ENCODE results near the gene ECM2. TPM values are rescaled to one million over a fixed set of nuclear protein-coding genes. Genes with fewer than 3 reads are reported as not detected.
"Not testable (repeated sequence)": the region's sequence is repeated elsewhere in the genome, so short reads cannot be mapped to it uniquely, and the experiment has no call there.

ECM2 gene
- total RNA-seq (2014; rRNA removed; shearing (Covaris generic)), result not detected in 2 replicates
- not detected in 2 replicates for polyA plus RNA-seq (2015; cell fraction: cytosol; rRNA removed)
- polyA plus RNA-seq (2015; cell fraction: nucleus; rRNA removed), result not detected in 2 replicates

DNA sequence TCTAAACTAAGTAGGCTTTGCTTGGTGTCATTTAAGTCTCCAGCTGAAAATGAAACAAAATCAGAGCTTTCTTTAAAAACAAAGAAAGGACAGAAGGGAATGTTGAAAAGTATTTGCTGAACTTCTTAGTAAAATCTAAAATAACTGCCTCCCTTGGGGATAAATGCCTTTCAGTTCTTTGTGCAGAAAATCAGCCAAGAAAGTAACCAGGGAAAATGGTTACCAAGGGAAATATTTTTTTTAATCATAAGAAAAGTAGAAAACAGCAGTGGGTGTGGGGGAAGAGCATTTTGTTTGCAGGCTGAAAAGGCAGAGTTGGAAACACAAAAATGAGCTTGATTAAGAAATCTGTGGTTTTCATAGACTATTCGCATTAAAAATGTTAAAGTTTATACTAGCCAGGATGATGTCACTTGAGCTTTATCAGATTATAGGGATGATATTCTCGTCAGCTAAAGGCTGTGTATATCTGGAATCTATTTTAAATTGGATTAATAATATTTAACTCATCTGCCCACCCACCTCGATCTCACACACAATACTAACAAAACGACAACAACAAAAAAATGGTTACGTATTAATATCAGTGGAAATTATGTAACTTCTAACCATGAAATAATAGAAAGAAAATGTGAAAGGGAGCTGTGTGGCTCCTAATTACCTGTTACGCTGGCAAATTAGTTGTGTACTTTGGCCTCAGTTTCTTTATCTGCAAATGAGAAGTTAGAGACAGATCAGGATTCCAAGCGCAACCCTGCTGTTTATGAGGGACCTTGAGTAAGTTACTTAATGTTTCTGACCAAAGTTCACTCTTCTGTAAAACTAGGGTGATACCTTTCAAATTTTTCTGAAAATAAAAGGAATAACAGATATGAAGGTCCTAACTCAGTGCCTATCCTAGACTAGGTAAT is at the start of gene ECM2:
TSS of gene ECM2 (minus strand) at position 51 of the 911 bp plus-strand sequence. CDS start 13,124 bp downstream, outside the sequence.
- in situ Hi-C loops (cut with HindIII; ENCODE audit: low pct_unique_long_range_greater_than_20kb, low sequenced_read_pairs), result no loop called here
- DNase-seq (ENCODE audit: low read depth, low spot score), result no peak

DNA sequence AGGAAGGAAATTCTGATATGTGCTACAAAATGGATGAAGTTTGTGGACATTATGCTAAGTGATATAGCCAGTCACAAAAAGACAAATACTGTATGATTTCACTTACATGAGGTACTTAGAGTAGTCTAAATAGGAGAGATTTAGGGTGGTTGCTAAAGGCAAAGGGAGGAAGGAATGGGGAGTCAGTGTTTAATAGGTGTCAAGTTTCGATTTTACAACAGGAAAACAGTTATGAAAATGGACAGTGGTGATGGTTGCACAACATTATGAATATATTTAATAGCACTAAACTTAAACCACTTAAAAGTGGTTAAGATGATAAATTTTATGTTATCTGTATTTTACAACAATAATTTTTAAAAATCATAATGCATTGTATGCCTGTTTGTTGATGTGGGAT is 40.4 kb upstream of the ECM2 start:
- in situ Hi-C loops (cut with HindIII; ENCODE audit: low pct_unique_long_range_greater_than_20kb, low sequenced_read_pairs), result no loop called here
- no peak for DNase-seq (ENCODE audit: low read depth, low spot score)

DNA sequence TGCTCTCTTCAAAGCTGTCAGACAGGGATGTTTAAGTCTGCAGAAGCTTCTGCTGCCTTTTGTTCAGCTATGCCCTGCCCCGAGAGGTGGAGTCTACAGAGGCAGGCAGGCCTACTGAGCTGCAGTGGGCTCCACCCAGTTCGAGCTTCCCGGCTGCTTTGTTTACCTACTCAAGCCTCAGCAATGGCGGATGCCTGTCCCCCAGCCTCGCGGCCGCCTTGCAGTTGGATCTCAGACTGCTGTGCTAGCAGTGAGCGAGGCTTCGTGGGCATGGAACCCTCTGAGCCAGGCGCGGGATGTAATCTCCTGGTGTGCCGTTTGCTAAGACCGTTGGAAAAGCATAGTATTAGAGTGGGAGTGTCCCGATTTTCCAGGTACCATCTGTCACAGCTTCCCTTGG is 37.8 kb upstream of the ECM2 start:
- DNase-seq (ENCODE audit: low read depth, low spot score); in situ Hi-C loops (cut with HindIII; ENCODE audit: low pct_unique_long_range_greater_than_20kb, low sequenced_read_pairs): not testable (repeated sequence)

DNA sequence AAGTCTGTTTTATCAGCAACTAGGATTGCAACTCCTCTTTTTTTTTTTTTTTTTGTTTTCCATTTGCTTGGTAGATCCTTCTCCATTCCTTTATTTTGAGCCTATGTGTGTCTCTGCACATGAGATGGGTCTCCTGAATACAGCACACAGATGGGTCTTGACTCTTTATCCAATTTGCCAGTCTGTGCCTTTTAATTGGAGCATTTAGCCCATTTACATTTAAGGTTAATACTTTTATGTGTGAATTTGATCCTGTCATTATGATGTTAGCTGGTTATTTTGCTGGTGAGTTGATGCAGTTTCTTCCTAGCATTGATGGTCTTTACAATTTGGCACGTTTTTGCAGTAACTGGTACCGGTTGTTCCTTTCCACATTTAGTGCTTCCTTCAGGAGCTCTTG is 36.1 kb upstream of the ECM2 start:
- DNase-seq (ENCODE audit: low read depth, low spot score); in situ Hi-C loops (cut with HindIII; ENCODE audit: low pct_unique_long_range_greater_than_20kb, low sequenced_read_pairs): not testable (repeated sequence)

DNA sequence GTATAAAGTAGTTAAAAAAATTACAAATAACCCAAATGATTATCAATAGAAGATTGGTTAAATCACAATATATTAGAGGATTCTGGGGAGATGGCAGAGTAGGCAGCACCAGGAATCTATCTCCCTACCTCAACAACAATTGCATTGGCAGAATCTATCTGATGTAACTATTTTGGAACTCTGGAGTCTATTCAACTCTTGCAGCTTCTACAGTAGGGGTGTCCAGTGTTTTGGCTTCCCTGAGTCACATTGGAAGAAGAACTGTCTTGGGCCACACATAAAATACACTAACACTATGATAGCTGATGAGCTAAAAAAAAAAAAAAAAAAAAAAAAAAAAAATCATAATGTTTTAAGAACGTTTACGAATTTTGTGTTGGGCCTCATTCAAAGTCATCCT is 29.2 kb upstream of the ECM2 start:
- in situ Hi-C loops (cut with HindIII; ENCODE audit: low pct_unique_long_range_greater_than_20kb, low sequenced_read_pairs), result no loop called here
- DNase-seq (ENCODE audit: low read depth, low spot score), result no peak

DNA sequence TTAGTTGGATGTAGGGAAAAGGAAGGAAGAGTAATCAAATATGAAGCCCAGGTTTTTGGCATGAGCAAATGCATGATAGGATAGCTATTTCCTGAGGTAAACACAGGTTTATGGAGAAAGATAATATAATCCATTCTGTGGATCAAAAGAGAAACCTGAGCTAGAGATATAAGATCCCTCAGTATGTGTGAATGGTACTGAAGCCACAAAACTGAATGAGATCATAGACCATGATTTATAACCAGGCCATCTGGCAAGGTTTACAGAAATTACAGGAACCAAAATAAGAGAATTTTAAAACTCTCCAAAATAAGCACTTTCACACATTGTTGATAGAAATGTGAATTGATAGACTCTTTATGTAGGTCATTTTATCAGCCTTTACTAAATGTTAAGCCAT is 28.7 kb upstream of the ECM2 start:
- in situ Hi-C loops (cut with HindIII; ENCODE audit: low pct_unique_long_range_greater_than_20kb, low sequenced_read_pairs), result no loop called here
- no peak for DNase-seq (ENCODE audit: low read depth, low spot score)

DNA sequence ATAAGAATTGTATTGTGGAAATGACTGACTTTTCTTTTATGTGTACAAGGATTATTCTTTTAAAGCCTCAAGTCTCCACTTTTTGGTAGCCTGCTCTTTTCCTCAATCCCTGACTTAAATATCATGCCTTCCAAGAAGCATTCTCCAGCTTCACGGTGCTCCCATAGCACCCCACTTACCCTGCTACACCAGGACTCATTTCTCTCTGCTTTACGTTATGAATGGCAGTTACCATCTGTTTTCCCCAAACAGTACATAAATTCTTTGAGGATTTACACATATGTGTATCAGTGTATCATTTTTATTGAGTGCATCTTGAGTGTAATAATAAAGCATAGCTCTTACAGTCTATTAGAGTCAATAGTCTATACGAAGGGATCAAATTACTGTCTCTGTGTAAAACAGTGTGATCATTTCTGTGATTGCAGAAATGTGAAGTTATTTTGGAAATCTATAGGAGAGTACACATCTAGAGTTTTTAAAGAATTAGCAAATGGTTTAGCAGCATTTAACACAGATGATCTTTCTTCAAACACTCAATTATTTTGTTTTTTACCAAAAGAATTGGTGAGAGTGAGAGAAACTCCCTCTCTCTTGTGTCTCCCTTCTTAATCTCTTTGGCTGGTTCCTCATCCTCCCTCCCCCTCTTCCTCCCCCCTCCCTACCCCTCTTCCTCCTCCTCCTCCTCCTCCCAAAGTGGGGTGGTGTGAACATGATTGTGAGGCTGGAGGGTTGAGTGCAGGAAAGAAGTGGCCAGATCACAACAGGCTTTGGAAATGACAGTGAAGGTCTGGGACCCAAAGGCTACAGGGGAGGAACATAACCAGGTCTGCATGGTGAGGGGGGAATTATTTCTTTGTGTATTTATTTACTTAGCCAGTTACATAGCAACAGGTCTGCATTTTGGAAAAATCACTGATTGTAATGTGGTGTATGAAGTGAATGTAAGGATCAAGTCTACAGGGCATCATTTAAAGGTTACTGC is 27.6 kb upstream of the ECM2 start:
- in situ Hi-C loops (cut with HindIII; ENCODE audit: low pct_unique_long_range_greater_than_20kb, low sequenced_read_pairs), result no loop called here
- no peak for DNase-seq (ENCODE audit: low read depth, low spot score)

DNA sequence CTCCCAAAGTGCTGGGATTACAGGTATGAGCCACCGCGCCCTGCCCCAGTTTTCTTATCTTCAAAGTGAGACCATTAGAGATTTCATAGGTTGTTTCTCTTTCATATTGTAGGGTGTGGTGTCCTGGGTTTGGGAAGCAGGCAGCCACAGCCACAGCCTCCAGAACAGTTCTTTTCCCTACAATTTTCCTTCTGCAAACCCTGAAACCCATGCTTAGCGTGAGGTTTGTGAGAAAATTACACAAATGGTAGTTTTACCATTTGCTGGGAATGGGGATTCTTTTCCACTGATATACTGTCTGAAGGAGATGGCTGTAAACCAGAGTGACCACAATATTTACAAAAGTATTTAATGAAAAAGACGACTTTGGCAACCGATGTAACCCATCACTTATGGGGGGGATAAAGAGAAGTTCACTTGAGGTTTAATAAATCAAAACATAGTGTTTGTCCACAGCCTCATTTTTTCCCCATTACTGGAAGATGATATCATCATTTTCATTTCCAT is 26.7 kb upstream of the ECM2 start:
- in situ Hi-C loops (cut with HindIII; ENCODE audit: low pct_unique_long_range_greater_than_20kb, low sequenced_read_pairs), result no loop called here
- DNase-seq (ENCODE audit: low read depth, low spot score), result no peak

DNA sequence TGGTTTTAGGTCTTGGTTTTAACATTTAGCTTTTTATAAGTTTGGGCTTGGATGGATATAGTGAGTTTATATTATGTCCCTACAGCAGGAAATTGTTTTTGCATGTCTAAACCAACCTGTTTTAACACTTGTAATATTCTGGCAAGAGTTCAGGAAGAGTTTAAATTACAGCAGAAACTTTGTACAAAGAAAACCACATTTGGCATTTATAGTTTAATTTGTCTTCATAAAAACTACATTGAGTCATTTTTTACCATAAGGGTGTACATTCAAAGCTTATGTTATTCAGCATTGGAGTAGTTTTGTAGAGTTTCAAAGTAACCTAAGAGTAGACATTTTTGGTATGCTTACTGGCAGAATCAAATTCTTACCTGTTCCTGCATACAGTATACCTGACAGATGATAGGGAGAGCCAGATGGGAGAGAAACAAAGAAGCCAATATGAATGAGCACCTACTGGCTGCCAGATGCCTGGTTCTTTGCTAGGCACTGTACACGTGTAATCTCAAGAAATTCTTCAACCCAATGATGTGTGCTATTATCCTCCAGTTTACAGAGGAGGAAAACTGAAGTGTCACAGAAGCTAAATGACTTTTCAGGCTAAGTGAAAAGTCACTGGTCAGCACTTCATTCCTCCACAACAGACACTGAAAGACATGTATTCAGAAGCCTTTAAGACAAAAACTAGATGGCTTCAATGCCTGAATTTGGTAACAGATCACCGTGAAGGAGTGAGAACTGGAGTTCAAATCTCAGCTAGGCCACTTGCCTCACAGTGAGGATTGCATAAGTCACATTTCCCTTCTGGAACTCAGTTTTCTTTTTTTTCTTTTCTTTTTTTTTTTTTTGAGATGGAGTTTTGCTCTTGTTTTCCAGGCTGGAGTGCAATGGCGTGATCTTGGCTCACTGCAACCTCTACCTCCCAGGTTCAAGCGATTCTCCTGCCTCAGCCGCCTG is 25.9 kb upstream of the ECM2 start:
- DNase-seq (ENCODE audit: low read depth, low spot score), result no peak
- in situ Hi-C loops (cut with HindIII; ENCODE audit: low pct_unique_long_range_greater_than_20kb, low sequenced_read_pairs), result no loop called here

DNA sequence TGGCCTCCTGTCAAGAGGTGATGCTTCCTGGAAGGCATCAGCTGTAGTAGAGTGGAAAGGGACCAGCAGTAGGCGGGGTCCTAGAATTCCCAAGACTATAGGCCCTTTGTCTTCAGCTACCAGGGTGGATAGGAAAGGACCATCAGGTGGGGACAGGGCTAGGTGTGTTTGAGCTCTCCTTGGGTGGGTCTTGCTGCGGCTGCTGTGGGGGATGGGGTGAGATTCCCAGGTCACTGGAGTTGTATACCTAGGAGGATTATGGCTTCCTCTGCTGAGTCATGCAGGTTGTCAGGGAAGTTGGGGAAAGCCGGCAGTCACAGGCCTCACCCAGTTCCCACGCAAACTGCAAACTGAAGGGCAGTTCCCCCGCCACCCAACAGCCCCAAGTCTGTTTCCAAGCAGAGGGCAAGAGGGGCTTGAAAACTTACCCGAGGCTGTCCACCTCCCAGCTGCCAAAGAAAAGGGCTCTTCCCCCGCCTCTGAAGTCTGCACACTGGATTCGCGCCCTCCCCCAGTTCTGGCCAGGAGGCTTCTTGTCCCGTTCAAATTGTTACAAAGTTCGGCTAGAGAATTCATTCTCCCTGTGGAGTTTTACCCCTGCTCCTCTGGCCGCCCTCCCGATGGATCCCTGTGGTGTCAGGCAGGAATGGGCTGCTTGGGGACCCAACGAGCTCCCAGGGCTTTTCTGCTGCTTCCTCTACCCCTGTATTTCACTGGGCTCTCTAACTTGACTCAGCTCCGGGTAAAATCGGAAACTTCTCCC is 23.0 kb upstream of the ECM2 start:
- DNase-seq (ENCODE audit: low read depth, low spot score), result no peak
- in situ Hi-C loops (cut with HindIII; ENCODE audit: low pct_unique_long_range_greater_than_20kb, low sequenced_read_pairs), result no loop called here

DNA sequence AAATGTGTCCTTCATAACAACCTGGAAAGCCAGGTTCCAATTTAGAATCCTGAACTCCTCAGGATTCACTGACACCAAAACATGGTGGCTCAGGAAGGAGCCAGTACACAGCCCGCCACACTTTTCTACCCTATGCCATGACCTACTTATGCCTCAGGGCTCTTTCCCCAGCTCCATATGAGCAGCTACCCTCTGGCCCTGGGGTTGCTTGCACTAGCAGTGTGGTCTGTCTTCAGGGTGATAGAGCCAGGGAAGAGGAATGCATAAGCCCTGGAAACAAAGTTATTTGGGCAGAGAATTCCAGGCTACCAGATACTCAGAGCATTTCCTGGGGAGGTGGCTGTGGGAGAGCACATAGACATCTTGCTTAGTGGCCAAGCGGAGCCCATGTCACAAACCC is 15.0 kb upstream of the ECM2 start:
- in situ Hi-C loops (cut with HindIII; ENCODE audit: low pct_unique_long_range_greater_than_20kb, low sequenced_read_pairs), result no loop called here
- DNase-seq (ENCODE audit: low read depth, low spot score), result no peak

DNA sequence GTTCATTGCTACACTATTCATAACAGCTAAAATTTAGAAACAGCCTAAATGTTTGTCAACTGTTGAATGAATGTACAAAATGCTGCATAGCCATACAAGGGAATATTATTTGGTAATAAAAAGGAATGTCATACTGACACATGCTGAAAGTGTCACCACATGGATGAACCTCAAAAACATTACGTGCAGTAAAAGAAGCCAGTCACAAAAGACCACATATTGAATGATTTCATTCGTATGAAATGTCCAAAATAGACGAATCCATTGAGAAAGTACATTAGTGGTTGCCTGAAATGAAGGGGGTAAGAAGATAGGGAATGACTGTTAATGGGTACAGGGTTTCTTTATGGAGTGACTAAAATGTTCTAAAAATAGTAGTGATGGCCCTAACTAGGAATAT is 11.6 kb upstream of the ECM2 start:
- in situ Hi-C loops (cut with HindIII; ENCODE audit: low pct_unique_long_range_greater_than_20kb, low sequenced_read_pairs), result no loop called here
- no peak for DNase-seq (ENCODE audit: low read depth, low spot score)

DNA sequence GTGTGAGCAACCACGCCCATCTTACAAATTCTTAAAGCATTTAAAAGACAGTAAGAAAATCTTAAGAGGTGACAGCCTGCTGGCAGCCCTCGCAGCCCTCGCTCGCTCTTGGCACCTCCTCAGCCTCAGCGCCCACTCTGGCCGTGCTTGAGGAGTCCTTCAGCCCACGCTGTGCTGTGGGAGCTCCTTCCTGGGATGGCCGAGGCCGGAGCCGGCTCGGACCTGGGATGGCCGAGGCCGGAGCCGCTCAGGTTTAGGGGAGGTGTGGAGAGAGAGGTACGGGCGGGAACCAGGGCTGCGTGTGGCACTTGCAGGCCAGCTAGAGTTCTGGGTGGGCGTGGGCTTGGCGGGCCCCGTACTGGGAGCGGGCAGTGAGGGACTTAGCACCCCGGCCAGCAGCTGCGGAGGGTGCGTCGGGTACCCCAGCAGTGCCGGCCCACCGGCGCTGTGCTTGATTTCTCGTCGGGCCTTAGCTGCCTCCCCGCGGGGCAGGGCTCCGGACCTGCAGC is 9.3 kb upstream of the ECM2 start:
- in situ Hi-C loops (cut with HindIII; ENCODE audit: low pct_unique_long_range_greater_than_20kb, low sequenced_read_pairs), result no loop called here

DNA sequence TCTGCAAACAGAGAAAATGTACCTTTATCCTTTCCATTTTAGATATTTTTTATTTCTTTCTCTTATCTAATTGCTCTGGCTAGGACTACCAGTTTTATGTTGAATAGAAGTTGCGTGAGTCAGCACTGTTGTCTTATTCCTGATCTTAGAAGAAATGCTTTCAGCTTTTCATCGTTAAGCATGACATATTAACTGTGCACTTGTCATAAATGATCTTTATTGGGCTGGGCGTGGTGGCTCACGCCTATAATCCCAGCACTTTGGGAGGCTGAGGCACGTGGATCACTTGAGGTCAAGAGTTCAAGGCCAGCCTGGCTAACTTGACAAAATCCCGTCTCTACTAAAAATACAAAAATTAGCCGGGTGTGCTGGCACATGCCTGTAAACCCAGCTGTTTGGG is 8.2 kb upstream of the ECM2 start:
- no peak for DNase-seq (ENCODE audit: low read depth, low spot score)
- in situ Hi-C loops (cut with HindIII; ENCODE audit: low pct_unique_long_range_greater_than_20kb, low sequenced_read_pairs), result no loop called here

More for the DNA sequence above, 9.3 kb upstream of the ECM2 start:
- DNase-seq (ENCODE audit: low read depth, low spot score), result no peak

DNA sequence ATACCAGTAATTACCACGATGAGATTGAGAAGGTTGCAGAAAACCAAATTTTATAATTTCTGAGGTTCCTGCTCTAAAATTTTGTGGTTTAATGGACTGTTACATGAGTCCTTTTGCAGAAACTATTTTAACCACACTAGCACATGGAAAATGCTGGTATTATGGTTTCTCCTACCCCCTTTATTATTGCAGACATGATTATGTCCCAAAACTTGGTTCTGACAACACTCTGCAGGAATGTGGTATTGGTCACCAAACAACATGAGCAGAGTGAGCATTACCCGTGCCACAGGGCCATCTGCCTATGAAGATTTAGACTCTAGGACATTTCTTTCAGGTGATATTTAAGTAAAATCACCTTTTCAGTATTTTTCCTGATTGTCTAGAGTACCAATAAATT is 2.8 kb upstream of the ECM2 start:
- in situ Hi-C loops (cut with HindIII; ENCODE audit: low pct_unique_long_range_greater_than_20kb, low sequenced_read_pairs), result no loop called here
- DNase-seq (ENCODE audit: low read depth, low spot score), result no peak

DNA sequence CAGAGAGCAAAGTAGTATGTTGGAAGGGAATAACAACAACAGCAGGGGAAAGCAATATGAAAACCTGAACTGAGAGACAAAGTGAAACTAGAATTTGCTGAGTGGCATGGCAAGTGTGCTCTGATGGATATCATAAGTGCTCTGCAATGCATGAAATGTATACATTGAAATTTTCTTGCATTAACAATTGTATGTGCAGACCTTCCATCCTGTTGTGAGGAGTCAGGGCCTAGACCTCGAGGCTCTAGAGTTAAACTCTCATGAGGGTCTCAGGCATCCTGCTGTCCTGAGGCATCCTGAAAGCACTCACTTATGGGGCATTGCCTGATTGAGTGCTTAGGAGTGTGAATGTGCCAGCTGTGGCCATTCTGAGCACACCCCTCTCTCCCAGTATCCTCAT is 1.1 kb downstream of the ECM2 start:
- in situ Hi-C loops (cut with HindIII; ENCODE audit: low pct_unique_long_range_greater_than_20kb, low sequenced_read_pairs), result no loop called here
- DNase-seq (ENCODE audit: low read depth, low spot score), result no peak

Data from SK-MEL-5 (cell line).